Suprapubic skin (tissue), 4 donors: ENCODE data around the gene CASR. TPM values are rescaled to one million over a fixed set of nuclear protein-coding genes. Genes with fewer than 3 reads are reported as not detected.

ENCODE experiments used
- DNase-seq, 2 donors: peaks; one replicate each; pipeline ENCODE4 v3.0.0-alpha.2; 2019; ENCODE audit warnings: low spot score in 2 of 2
- H3K27ac ChIP-seq: fragments of 200-600 bp; sonication (generic); one replicate; pipeline ENCODE4 v1.5.1; 2019
- H3K27me3 ChIP-seq: fragments of 200-600 bp; sonication (generic); one replicate; pipeline ENCODE4 v1.5.1; 2019
- H3K36me3 ChIP-seq: fragments of 200-600 bp; sonication (generic); one replicate; pipeline ENCODE4 v1.5.1; 2019
- H3K4me1 ChIP-seq: fragments of 200-600 bp; sonication (generic); one replicate; pipeline ENCODE4 v1.5.1; 2019
- H3K4me3 ChIP-seq: fragments of 200-600 bp; sonication (generic); one replicate; pipeline ENCODE4 v1.5.1; 2019; ENCODE audit warnings: mild to moderate bottlenecking
- H3K9me3 ChIP-seq: fragments of 200-600 bp; sonication (generic); one replicate; pipeline ENCODE4 v1.5.1; 2019
- EP300 ChIP-seq: sonication (generic); formaldehyde crosslinking; IDR thresholded peaks from one replicate; pipeline ENCODE4 v1.6.1; 2017; ENCODE audit warnings: antibody characterized with exemption
- POLR2A ChIP-seq, 2 donors: fragments of 450-650 bp; IDR thresholded peaks; one replicate each; pipeline ENCODE4 v1.6.1; 2017; ENCODE audit warnings: antibody characterized with exemption in 2 of 2, mild to moderate bottlenecking in 2 of 2, moderate library complexity in 2 of 2
- POLR2AphosphoS5 ChIP-seq, 3 donors: sonication (generic); formaldehyde crosslinking; IDR thresholded peaks; one replicate each; pipeline ENCODE4 v1.6.1; 2017; ENCODE audit warnings: antibody characterized with exemption in 3 of 3
- WGBS: methylation state at CpG from one replicate; pipeline ENCODE4 v1.1.5; 2018; 5-methylcytosine and 5-hydroxymethylcytosine counted together
- total RNA-seq, 4 donors: library from RNA; depleted of rRNA; stranded (reverse); fragments of >200 nt; gene quantifications; one replicate each; pipeline ENCODE4 v1.1.0, GENCODE V29; 2016
- TF ChIP-seq, protein P1 (sequence below), 2 donors: fragments of 200-600 bp in 1 of 2; fragments of 450-650 bp in 1 of 2; sonication (generic) in 1 of 2; IDR thresholded peaks; one replicate each; pipeline ENCODE4 v1.5.1; 2016 to 2019; ENCODE audit warnings: antibody characterized with exemption in 2 of 2, mild to moderate bottlenecking in 1 of 2, moderate library complexity in 1 of 2

The CASR gene
- total RNA-seq, 4 donors from 2014 or later: not detected

DNA sequence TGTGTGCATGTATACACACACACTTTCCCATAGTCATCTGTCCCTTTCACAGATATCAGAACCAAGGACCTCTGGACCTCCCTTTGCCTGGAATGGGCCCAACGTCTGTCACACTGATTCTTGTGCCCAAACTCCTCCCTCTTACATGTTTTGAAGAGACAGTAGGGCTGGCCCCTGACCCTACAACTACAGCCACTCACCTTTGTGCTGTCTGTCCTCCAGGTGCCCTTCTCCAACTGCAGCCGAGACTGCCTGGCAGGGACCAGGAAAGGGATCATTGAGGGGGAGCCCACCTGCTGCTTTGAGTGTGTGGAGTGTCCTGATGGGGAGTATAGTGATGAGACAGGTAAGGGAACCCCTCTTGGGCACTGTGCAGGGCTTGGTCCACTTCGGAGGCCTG is 98.4 kb downstream of the CASR start:
- WGBS: 80% methylated on average over 3 of the region's 3 CpGs

DNA sequence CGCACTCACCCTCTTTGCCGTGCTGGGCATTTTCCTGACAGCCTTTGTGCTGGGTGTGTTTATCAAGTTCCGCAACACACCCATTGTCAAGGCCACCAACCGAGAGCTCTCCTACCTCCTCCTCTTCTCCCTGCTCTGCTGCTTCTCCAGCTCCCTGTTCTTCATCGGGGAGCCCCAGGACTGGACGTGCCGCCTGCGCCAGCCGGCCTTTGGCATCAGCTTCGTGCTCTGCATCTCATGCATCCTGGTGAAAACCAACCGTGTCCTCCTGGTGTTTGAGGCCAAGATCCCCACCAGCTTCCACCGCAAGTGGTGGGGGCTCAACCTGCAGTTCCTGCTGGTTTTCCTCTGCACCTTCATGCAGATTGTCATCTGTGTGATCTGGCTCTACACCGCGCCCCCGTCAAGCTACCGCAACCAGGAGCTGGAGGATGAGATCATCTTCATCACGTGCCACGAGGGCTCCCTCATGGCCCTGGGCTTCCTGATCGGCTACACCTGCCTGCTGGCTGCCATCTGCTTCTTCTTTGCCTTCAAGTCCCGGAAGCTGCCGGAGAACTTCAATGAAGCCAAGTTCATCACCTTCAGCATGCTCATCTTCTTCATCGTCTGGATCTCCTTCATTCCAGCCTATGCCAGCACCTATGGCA is 100.5 kb downstream of the CASR start:
- Histone ChIP-seq H3K4me1 (no peaks in the 10 kb centered on the region), H3K36me3 (no peaks in the 10 kb centered on the region), H3K27me3 (no peaks in the 10 kb centered on the region), H3K27ac (no peak overlapping the region), H3K4me3 (no peak overlapping the region), H3K9me3 (no peaks in the 10 kb centered on the region)
- no peak for DNase-seq
- TF ChIP-seq, protein P1, sequence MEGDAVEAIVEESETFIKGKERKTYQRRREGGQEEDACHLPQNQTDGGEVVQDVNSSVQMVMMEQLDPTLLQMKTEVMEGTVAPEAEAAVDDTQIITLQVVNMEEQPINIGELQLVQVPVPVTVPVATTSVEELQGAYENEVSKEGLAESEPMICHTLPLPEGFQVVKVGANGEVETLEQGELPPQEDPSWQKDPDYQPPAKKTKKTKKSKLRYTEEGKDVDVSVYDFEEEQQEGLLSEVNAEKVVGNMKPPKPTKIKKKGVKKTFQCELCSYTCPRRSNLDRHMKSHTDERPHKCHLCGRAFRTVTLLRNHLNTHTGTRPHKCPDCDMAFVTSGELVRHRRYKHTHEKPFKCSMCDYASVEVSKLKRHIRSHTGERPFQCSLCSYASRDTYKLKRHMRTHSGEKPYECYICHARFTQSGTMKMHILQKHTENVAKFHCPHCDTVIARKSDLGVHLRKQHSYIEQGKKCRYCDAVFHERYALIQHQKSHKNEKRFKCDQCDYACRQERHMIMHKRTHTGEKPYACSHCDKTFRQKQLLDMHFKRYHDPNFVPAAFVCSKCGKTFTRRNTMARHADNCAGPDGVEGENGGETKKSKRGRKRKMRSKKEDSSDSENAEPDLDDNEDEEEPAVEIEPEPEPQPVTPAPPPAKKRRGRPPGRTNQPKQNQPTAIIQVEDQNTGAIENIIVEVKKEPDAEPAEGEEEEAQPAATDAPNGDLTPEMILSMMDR (IDR thresholded peaks at IDR 0.05): no peak
- TF ChIP-seq POLR2AphosphoS5 (IDR thresholded peaks at IDR 0.05) (no peak), EP300 (no peak), POLR2A (IDR thresholded peaks at IDR 0.05) (no peak)
- WGBS: 90% methylated on average over 21 of the region's 22 CpGs

More for the DNA sequence above, 98.4 kb downstream of the CASR start:
- Histone ChIP-seq H3K27ac (no peak overlapping the region), H3K4me1 (no peaks in the 10 kb centered on the region), H3K4me3 (no peak overlapping the region), H3K9me3 (no peaks in the 10 kb centered on the region), H3K27me3 (no peaks in the 10 kb centered on the region), H3K36me3 (no peaks in the 10 kb centered on the region)
- TF ChIP-seq POLR2AphosphoS5 (IDR thresholded peaks at IDR 0.05) (no peak), EP300 (no peak), POLR2A (IDR thresholded peaks at IDR 0.05) (no peak)
- TF ChIP-seq, protein P1 (IDR thresholded peaks at IDR 0.05): no peak
- DNase-seq: no peak

DNA sequence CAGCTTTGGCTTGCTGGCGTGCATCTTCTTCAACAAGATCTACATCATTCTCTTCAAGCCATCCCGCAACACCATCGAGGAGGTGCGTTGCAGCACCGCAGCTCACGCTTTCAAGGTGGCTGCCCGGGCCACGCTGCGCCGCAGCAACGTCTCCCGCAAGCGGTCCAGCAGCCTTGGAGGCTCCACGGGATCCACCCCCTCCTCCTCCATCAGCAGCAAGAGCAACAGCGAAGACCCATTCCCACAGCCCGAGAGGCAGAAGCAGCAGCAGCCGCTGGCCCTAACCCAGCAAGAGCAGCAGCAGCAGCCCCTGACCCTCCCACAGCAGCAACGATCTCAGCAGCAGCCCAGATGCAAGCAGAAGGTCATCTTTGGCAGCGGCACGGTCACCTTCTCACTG is 101.0 kb downstream of the CASR start:
- no peaks in the 10 kb centered on the region for H3K27me3 ChIP-seq
- WGBS: 93% methylated on average over 12 of the region's 20 CpGs
- no peak for TF ChIP-seq EP300
- TF ChIP-seq, protein P1 (IDR thresholded peaks at IDR 0.05): no peak
- no peak for TF ChIP-seq POLR2A (IDR thresholded peaks at IDR 0.05)
- TF ChIP-seq POLR2AphosphoS5 (IDR thresholded peaks at IDR 0.05): no peak
- no peaks in the 10 kb centered on the region for H3K9me3 ChIP-seq
- no peaks in the 10 kb centered on the region for H3K4me1 ChIP-seq
- no peak overlapping the region for H3K4me3 ChIP-seq
- no peak overlapping the region for H3K27ac ChIP-seq
- no peaks in the 10 kb centered on the region for H3K36me3 ChIP-seq
- DNase-seq: no peak

DNA sequence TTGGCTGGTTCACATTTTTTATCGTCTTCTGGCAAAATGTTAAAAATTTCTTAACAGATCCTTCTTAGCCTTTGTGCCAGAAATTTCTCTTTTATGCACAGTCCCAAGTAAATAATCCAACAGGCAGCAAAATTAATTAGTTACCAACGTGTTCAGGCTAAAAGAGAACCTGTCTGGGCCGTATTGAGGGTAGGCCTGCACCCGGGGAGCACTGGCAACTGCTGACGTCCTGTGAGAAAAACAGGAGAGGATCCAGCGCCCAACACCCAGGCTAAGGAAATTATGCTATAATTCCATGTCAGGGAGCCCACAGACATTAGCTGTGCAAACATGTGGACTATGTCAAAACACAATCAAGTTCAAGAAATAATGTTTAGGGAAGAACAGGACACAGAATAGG is 110.9 kb downstream of the CASR start:
- WGBS: 30% methylated on average over 6 of the region's 6 CpGs
- DNase-seq: no peak
- no peaks in the 10 kb centered on the region for H3K27me3 ChIP-seq
- TF ChIP-seq, protein P1 (IDR thresholded peaks at IDR 0.05): no peak
- TF ChIP-seq POLR2AphosphoS5 (IDR thresholded peaks at IDR 0.05) (no peak), EP300 (no peak), POLR2A (IDR thresholded peaks at IDR 0.05) (no peak)
- no peaks in the 10 kb centered on the region for H3K36me3 ChIP-seq
- no peaks in the 10 kb centered on the region for H3K9me3 ChIP-seq
- H3K27ac ChIP-seq: no peak overlapping the region
- H3K4me3 ChIP-seq: no peak overlapping the region
- peaks cover 19% of the 10 kb centered on the region for H3K4me1 ChIP-seq

DNA sequence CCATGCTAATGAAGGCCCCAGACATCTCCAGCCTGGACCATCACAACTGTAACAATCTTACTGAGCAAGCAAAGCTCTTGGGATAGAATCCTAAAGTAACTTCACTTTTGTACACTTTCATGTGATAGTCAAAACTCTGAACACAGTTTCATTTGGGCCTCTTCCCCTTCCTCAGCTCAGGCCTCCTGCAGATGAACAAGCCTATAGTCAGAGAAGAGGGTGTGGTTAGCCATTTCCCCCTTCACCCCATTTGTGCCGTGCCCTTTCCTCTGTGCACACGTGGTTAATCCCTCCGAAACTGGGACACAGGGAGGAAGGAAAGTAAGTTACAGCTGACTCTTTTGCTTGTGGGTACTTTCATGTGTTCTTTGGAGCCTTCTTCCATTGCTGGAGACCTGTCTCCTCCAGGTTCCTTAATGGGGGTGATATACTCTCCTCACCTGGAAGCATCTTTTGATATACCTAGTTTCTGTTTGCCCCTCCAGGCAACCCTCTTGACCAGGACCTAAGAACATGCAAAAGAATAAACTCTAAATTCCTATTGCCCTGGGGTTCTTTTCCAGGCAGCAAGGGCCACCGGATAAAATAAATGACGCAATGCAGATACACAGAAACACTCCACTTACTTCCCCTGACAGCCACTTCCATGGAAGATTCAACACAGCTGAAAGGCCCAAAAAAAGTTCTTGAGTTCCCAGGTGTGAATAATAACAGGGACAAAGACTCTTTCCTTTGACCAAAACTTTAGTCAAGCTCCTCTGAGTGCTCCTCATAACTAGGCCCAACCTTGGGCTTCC is 112.0 kb downstream of the CASR start:
- Histone ChIP-seq H3K27me3 (no peaks in the 10 kb centered on the region), H3K9me3 (no peaks in the 10 kb centered on the region), H3K4me3 (no peak overlapping the region), H3K27ac (peak overlapping the region; percentile 3), H3K36me3 (no peaks in the 10 kb centered on the region), H3K4me1 (peaks cover 19% of the 10 kb centered on the region)
- DNase-seq: no peak
- WGBS: 57% methylated on average over 5 of the region's 5 CpGs
- TF ChIP-seq, protein P1 (IDR thresholded peaks at IDR 0.05): no peak
- TF ChIP-seq POLR2AphosphoS5 (IDR thresholded peaks at IDR 0.05) (no peak), POLR2A (IDR thresholded peaks at IDR 0.05) (no peak), EP300 (no peak)
